SH-SY5Y (cell line): ENCODE results near the gene ADARB1.

Experiments used
- GATA2 ChIP-seq: IDR thresholded peaks from 2 replicates; pipeline ENCODE4 v1.6.1; 2011; ENCODE audit warnings: mild to moderate bottlenecking, low read depth, low read length
- GATA3 ChIP-seq: IDR thresholded peaks from 2 replicates; pipeline ENCODE4 v1.6.1; 2011; ENCODE audit warnings: low read depth, mild to moderate bottlenecking, low read length, moderate library complexity

- TF ChIP-seq GATA3 (no peak), GATA2 (no peak)
These were observed 109.5 kb downstream of the ADARB1 start for GRCh38 chr21:45183852-45184251.
